Measurements from ENCODE around the gene SLC10A4. TPM values are rescaled to one million over a fixed set of nuclear protein-coding genes. Genes with fewer than 3 reads are reported as not detected.

Gene SLC10A4
- total and polyA plus RNA-seq, 7 donors = 0.73 to 3.0 (median 2.5) TPM; not detected in 2

GRCh38 chr4:48493452-48494100 is 10.4 kb downstream of the SLC10A4 start:
- intact Hi-C loops (cut with DNase I) = no loop called here
- Histone ChIP-seq H3K36me3 (peaks cover 0 to 2% (median under 1%) of the 10 kb centered on the region in 4 donors), H3K4me3 (no peak overlapping the region), H3K27ac (no peak overlapping the region), H3K4me1 (peaks cover 0 to 16% (median 12%) of the 10 kb centered on the region in 4 donors), H3K27me3 (peaks cover 21 to 40% (median 32%) of the 10 kb centered on the region in 3 donors), H3K9me3 (no peaks in the 10 kb centered on the region)
- TF ChIP-seq POLR2AphosphoS5 (IDR thresholded peaks at IDR 0.05) (no peak), EP300 (IDR thresholded peaks at IDR 0.05) (no peak), POLR2A (IDR thresholded peaks at IDR 0.05) (no peak)
- no peak for DNase-seq
- 62 to 81% methylated on average over 4 of the region's 4 CpGs for WGBS, 2 donors

- TF ChIP-seq POLR2A (IDR thresholded peaks at IDR 0.05) (no peak), EP300 (IDR thresholded peaks at IDR 0.05) (no peak), POLR2AphosphoS5 (IDR thresholded peaks at IDR 0.05) (no peak)
- TF ChIP-seq, protein P1, sequence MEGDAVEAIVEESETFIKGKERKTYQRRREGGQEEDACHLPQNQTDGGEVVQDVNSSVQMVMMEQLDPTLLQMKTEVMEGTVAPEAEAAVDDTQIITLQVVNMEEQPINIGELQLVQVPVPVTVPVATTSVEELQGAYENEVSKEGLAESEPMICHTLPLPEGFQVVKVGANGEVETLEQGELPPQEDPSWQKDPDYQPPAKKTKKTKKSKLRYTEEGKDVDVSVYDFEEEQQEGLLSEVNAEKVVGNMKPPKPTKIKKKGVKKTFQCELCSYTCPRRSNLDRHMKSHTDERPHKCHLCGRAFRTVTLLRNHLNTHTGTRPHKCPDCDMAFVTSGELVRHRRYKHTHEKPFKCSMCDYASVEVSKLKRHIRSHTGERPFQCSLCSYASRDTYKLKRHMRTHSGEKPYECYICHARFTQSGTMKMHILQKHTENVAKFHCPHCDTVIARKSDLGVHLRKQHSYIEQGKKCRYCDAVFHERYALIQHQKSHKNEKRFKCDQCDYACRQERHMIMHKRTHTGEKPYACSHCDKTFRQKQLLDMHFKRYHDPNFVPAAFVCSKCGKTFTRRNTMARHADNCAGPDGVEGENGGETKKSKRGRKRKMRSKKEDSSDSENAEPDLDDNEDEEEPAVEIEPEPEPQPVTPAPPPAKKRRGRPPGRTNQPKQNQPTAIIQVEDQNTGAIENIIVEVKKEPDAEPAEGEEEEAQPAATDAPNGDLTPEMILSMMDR (IDR thresholded peaks at IDR 0.05) = no peak
- H3K27me3 ChIP-seq = peaks cover 6 to 16% (median 12%) of the 10 kb centered on the region in 3 donors
- H3K27ac ChIP-seq = no peak overlapping the region
- no peak overlapping the region for H3K4me3 ChIP-seq
- no peaks in the 10 kb centered on the region for H3K9me3 ChIP-seq
- intact Hi-C loops (cut with DNase I) = no loop called here
- WGBS, 2 donors = 92 to 99% methylated on average over 2 of the region's 2 CpGs
- peaks cover 6 to 26% (median 12%) of the 10 kb centered on the region in 4 donors for H3K36me3 ChIP-seq
- H3K4me1 ChIP-seq = peaks cover 0 to 2% (median 1%) of the 10 kb centered on the region in 4 donors
- DNase-seq = no peak
These were observed 12.8 kb downstream of the SLC10A4 start for GRCh38 chr4:48495941-48496340.

DNA sequence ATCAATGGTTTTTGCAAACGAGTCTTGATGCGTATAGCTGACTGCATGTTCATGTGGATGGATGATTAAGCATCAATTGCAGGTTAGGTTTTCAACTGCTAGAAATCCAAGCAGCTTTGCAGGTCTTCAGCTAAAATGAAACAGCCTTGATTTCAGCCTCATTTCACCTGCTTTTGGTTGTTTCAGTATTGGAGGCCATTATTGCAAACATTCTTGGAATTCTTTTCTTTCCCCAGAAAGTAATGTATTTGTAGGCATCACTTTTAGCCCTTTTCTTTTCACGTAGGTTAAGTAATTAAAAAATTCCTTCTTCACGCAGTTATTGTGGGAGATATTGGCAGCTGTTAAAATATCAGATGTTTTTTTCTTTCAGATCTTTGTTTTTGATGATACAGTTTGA is 15.8 kb downstream of the SLC10A4 start:
- intact Hi-C loops (cut with DNase I) = no loop called here
- DNase-seq = no peak
- Histone ChIP-seq H3K9me3 (no peaks in the 10 kb centered on the region), H3K27me3 (no peaks in the 10 kb centered on the region), H3K4me3 (no peak overlapping the region), H3K4me1 (peaks cover 0 to 13% (median 0%) of the 10 kb centered on the region in 4 donors), H3K27ac (no peak overlapping the region), H3K36me3 (peaks cover 6 to 39% (median 12%) of the 10 kb centered on the region in 4 donors)
- WGBS, 2 donors = 81 to 92% methylated on average over 4 of the region's 4 CpGs
- TF ChIP-seq EP300 (IDR thresholded peaks at IDR 0.05) = no peak
- no peak for TF ChIP-seq POLR2A (IDR thresholded peaks at IDR 0.05)
- TF ChIP-seq, protein P1 (IDR thresholded peaks at IDR 0.05) = no peak
- TF ChIP-seq POLR2AphosphoS5 (IDR thresholded peaks at IDR 0.05) = no peak

- Histone ChIP-seq H3K36me3 (peaks cover 6 to 46% (median 12%) of the 10 kb centered on the region in 4 donors), H3K27ac (no peak overlapping the region), H3K9me3 (no peaks in the 10 kb centered on the region), H3K4me1 (peaks cover 0 to 13% (median 0%) of the 10 kb centered on the region in 4 donors), H3K4me3 (no peak overlapping the region), H3K27me3 (no peaks in the 10 kb centered on the region)
- intact Hi-C loops (cut with DNase I) = no loop called here
- 64 to 77% methylated on average over 3 of the region's 3 CpGs for WGBS, 2 donors
- no peak for DNase-seq
- no peak for TF ChIP-seq POLR2A (IDR thresholded peaks at IDR 0.05)
- TF ChIP-seq POLR2AphosphoS5 (IDR thresholded peaks at IDR 0.05) = no peak
- no peak for TF ChIP-seq EP300 (IDR thresholded peaks at IDR 0.05)
- TF ChIP-seq, protein P1 (IDR thresholded peaks at IDR 0.05) = no peak
These were observed 16.5 kb downstream of the SLC10A4 start for GRCh38 chr4:48499551-48500066.

- H3K36me3 ChIP-seq = peaks cover 6 to 78% (median 15%) of the 10 kb centered on the region in 4 donors
- TF ChIP-seq POLR2AphosphoS5 (IDR thresholded peaks at IDR 0.05) = no peak
- TF ChIP-seq EP300 (IDR thresholded peaks at IDR 0.05) = no peak
- TF ChIP-seq, protein P1 (IDR thresholded peaks at IDR 0.05) = no peak
- no peak for TF ChIP-seq POLR2A (IDR thresholded peaks at IDR 0.05)
- no peaks in the 10 kb centered on the region for H3K9me3 ChIP-seq
- intact Hi-C loops (cut with DNase I) = no loop called here
- DNase-seq = no peak
- no peak overlapping the region for H3K4me3 ChIP-seq
- WGBS, 2 donors = 54 to 61% methylated on average over 4 of the region's 4 CpGs
- H3K4me1 ChIP-seq = peaks cover 0 to 13% (median 0%) of the 10 kb centered on the region in 4 donors
- no peaks in the 10 kb centered on the region for H3K27me3 ChIP-seq
- H3K27ac ChIP-seq = no peak overlapping the region
These were observed 20.3 kb downstream of the SLC10A4 start for GRCh38 chr4:48503233-48504025.
